Activated T-cell treated with anti-CD3 and anti-CD28 coated beads for 4 hours (primary cell): ENCODE results near the gene MAT2B.
A peak's percentile ranks its signal among the peaks of the same experiment; 100 is the strongest.

Experiments
- DNase-seq: peaks from one replicate; pipeline ENCODE4 v3.0.0-alpha.2; 2020

The MAT2B gene

GRCh38 chr5:163505368-163506094 lies at the start of gene MAT2B:
Gene MAT2B (plus strand): TSS chr5:163505619. CDS start chr5:163505687, 68 bp downstream.
- DNase-seq = peak; percentile 90

DNA sequence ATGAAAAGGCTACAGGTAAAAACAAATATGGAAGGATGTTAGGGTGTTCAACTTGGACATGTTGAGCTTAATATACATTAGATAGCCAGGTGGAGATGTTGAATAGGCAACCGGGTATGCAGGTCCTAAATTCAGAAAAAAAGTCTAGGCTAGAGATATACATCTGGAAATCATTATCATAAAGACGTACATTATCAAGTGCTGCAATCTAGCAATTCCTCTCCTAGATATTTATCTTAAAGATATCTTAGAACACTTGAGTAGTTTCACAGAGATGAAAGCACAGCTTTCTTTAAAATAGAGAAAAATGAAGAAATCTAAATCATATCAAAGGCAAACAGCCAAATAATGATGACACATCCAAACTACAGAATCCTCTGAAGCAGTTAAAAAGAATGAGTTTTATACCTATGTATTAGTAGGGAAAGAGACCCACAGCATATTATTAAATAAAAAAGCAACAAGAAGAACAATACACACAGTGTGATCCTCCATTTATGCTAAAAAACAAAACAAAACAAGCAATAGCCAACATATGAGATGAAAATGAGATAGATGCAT lies 49.3 kb upstream of the MAT2B start:
- no peak for DNase-seq

DNA sequence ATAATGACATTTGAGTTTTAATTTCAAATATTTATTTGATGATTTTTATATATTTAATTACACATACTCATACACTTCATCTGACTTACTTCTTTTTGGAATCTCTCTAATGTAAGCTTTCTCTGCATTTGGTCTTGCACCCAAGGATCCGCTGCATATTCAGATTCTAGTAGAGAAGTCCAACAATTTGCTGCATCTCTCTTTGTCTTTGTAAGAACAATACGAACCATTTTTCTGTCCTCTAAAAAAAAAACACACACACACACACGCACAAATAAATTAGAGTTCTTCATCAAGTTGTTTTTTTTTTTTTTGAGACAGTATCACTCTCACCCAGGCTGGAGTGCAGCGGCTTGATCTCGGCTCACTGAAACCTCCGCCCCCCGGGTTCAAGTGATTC lies 48.6 kb upstream of the MAT2B start:
- DNase-seq = no peak

DNA sequence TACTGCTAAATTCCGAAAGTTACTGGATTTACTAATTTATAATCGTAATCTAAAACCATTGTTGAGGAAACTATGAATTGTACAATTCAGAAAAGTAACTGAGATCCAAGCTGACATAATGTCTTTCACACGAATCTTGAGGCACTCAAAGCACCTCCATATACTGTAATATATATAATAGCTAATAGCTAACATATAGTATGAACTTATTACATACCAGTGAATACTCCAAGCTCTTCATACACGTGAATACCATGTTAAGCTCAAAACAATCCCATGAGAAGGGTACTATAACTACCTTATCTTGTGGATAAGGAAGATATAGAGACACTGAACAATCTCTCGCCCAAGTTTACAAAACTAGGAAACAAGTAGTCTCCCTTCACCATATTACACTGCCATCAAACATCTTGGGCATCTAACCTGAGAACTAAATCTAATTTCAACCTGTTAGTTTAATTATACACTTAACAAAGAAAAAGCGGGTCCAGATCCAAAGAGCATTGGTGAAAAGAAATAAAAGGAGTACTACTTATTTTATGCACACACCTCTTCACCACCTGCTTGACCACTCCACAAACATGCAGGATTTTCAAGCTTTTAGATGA lies 46.5 kb upstream of the MAT2B start:
- DNase-seq = no peak

DNA sequence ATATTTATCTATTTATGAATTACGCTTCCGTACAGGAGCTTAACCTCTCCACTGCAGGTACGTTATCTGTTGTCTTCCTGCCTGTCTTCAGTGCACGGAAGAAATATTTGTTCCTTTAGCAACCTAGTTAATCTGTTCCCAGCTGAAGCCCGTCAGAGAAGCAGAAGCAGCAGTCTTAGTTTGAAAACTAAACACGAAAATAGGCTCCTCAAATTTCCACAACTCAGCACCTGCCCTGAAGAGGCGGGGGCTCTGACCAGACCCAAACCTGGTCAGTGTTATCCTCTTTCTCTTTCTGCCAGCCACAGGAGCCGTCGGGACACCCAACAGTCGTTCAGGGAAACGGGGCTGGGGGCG lies 46.0 kb upstream of the MAT2B start:
- DNase-seq = no peak

- peak; percentile 90 for DNase-seq
Measured at GRCh38 chr5:163459819-163460561, 45.4 kb upstream of the MAT2B start, which contains the start of gene NUDCD2. Gene NUDCD2 (minus strand): TSS chr5:163460102. CDS start chr5:163460050, 52 bp downstream.

- DNase-seq = no peak
Measured at GRCh38 chr5:163460562-163461171, 44.8 kb upstream of the MAT2B start, which contains the start of gene HMMR. Gene HMMR (plus strand): TSS chr5:163460632. CDS start chr5:163460693, 61 bp downstream.

- DNase-seq = no peak
Measured at GRCh38 chr5:163463063-163463435, 42.4 kb upstream of the MAT2B start.

DNA sequence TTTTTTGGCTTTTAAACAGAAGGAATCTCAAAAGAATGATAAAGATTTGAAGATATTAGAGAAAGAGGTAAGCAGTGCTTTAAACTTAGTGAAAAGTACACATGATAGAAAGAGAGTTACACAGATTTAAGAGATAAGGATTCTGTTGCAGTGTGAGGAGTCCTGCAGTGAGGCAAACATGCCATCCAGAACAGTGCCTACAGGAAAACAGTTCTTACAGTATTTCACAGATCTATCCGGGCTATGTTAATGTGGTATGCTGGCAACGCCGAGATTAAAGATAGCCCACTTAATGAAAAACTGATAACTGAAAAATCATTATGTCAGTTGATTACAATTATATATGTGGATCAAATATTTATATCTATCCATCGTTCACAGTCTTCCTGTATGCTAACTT lies 37.7 kb upstream of the MAT2B start:
- DNase-seq = no peak

- DNase-seq = no peak
Measured at GRCh38 chr5:163473635-163474243, 31.7 kb upstream of the MAT2B start.

GRCh38 chr5:163475411-163475810 lies 30.0 kb upstream of the MAT2B start:
- DNase-seq = no peak

DNA sequence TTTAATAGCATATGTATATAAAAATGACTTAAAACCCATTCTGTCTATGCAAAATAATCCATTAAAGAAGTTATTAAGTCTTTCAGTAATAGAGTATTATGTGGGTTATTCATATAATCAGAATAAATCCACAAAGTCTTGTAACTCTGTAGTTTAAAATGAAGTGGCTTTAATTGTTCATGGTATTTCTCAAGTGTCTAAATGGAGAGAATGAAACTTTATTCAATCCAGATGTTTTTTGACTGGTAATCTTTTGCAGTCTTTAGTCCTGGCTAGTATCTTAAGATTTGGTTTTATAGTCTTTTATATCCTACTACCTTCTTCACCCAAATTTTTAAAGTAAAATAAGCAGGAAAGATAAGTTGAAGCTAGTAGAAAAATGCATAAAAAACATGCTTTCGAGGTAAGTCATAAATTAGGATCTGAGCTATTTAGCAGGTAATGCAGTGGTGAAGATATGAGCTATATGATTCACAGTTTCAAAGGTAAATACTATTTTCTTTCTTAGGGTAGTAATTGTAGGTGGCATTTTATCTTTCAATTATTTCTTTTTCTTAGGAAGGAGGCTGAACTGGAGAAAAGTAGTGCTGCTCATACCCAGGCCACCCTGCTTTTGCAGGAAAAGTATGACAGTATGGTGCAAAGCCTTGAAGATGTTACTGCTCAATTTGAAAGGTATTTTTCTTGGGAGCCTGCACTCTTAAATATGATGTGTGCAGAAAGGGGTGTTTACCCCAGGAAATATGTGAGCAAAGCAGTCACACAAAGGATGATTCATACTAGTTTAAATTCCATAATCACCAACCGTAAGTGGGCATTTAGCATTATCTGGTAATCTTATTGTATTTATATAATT lies 27.1 kb upstream of the MAT2B start:
- no peak for DNase-seq

DNA sequence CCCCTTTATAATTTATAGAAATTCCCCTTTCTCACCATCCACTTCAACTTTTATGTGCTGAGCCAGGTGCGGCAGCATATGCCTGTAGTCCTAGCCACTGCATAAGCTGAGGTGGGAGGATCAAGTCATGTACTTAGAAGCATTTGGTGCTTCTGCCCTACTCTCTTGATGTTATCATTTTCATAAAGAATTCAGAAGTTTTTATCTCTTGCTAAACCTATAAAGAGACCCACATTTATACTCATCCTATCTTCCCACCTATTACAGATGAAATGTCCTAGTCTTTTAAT lies 26.5 kb upstream of the MAT2B start:
- no peak for DNase-seq

DNA sequence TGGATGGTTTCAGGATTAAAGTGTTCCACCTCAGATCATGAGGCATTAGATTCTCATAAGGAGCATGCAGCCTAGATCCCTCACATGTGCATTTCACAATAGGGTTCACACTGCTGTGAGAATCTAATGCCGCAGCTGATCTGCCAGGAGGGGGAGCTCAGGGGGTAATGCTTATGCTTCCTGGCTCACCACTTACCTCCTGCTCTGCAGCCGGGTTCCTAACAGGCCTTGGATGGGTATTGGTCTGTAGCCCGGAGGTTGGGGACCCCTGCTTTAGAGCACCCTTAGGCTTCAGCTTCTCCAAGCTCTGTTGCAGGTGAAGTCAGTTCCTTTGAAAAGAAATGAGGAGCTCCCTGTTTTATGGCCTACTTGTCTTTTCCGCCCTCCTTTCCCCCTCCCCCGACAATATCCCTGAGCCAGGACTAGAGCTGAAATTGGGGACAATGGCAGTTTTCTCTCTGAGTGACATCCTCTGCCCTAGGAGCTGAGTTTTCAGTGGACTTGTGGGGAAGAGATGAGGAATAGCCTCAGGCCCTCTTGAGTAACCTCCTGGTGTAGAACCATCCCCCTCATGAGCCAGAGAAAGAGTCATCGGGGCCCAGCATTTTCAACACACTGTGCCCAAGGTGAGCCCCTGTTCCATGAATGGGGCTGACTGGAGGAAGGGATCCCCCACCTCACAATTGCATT lies 16.2 kb upstream of the MAT2B start:
- DNase-seq = no peak

DNA sequence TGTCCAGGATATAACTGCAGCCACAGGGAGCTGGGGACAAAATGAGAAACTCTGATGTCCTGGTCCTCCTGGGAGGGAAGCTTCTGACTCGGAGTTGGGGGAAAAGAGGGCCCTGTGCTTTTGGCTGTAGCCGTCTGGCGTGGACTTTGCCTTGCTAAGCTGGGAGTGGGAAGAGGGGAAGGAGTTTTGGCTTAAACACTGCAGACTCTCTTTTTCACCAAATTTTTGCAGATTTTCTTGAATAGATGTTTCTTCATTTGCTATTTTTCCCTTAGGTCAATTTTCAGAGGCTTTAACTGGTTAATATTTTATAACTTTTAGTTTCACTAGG lies 15.7 kb upstream of the MAT2B start:
- DNase-seq = no peak

DNA sequence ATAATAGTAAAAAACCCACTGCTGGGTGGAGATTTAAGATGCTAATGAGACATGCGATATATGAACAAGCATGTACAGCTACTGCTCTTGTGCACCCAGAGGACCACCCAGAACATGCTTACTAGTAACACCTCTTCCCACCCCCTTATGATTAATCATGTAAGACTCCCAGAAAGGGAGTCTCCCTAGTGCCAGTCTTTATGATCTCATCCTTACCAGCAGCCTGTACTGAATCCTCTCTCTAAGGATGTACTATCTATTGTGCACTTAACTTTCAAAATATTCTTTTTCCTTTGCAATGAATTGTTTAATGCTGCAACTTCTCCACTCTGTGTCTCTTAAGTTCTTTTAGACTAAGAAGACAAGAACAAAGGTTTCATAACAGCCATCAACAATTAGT lies 9.1 kb upstream of the MAT2B start:
- DNase-seq = no peak

GRCh38 chr5:163497315-163497714 lies 8.1 kb upstream of the MAT2B start:
- DNase-seq = no peak

DNA sequence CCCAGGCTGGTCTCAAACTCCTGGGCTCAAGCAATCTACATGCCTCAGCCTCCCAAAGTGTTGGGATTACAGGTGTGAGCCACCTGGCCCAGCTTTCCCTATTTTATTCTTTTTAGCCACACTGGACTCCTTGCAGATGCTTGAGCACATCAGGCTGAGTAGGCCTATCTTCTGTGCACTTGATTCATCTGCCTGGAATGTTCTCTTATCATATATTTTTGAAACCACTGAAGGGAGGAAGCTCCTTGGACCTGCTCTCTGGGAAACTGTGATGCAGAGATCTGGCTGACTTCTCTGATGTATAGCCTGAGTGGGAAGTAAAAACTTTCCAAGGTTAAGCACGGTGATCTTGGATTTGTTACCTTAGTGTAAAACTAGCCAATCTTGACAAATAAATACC lies 6.5 kb upstream of the MAT2B start:
- no peak for DNase-seq

DNA sequence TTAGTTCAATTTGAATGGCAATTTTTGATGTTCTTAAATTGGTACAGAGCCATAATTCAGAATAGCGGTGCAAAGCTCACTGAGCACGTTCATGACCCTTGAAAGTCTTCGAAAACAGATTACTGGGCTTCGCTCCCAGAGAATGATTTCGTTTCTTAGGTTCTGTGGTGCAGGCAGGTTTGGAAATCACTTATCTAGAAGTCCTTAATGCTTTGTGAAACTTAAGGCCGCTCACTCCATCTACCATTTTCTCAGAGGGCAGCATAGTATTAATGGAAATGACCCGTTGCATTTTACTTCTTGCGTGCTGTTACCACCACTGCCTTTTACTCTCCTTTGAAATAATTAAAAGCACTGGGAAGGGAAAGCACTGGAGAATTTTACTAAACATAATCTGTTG lies 2.9 kb upstream of the MAT2B start:
- DNase-seq = no peak

- DNase-seq = no peak
Measured at GRCh38 chr5:163503106-163504078, 2.0 kb upstream of the MAT2B start.
